GM12801 (cell line): ENCODE measurements around the gene CAPN9.

Source experiments
- CTCF ChIP-seq: IDR thresholded peaks from one replicate; pipeline ENCODE4 v1.5.1; 2011; ENCODE audit warnings: control low read depth; ENCODE audit not compliant: insufficient read length; ENCODE audit errors: extremely low read depth

CAPN9 gene

GRCh38 chr1:230749150-230749549 lies 2.0 kb downstream of the CAPN9 start:
- no peak for TF ChIP-seq CTCF

GRCh38 chr1:230749635-230750034 lies 2.4 kb downstream of the CAPN9 start:
- no peak for TF ChIP-seq CTCF

GRCh38 chr1:230750576-230750975 lies 3.4 kb downstream of the CAPN9 start:
- TF ChIP-seq CTCF, result no peak

GRCh38 chr1:230750986-230751625 lies 3.9 kb downstream of the CAPN9 start:
- TF ChIP-seq CTCF, result no peak

GRCh38 chr1:230752407-230752806 lies 5.2 kb downstream of the CAPN9 start:
- no peak for TF ChIP-seq CTCF

- no peak for TF ChIP-seq CTCF
These were observed 6.0 kb downstream of the CAPN9 start for GRCh38 chr1:230753191-230753585.

GRCh38 chr1:230753586-230754251 lies 6.5 kb downstream of the CAPN9 start:
- no peak for TF ChIP-seq CTCF
